HEK293T (cell line): ENCODE measurements around the gene ETFDH.
"Not testable (repeated sequence)": the region's sequence is repeated elsewhere in the genome, so short reads cannot be mapped to it uniquely, and the experiment has no call there.

Source experiments
- CTCF ChIA-PET: fragments of 350-600 bp; formaldehyde crosslinking; extraction: SDS; loops from one replicate; lab custom pipeline; 2021; ENCODE audit warnings: antibody characterized with exemption, inconsistent platforms; lab: Yijun Ruan, JAX
- POLR2A ChIA-PET: fragments of 350-600 bp; formaldehyde crosslinking; extraction: SDS; loops from one replicate; lab custom pipeline; 2020; ENCODE audit warnings: antibody characterized with exemption, inconsistent platforms; lab: Yijun Ruan, JAX
- DNase-seq: peaks from one replicate; pipeline ENCODE4 v3.0.0; 2012; ENCODE audit warnings: mixed read lengths; ENCODE audit errors: extremely low spot score
- ARNT ChIP-seq: fragments of 450-650 bp; IDR thresholded peaks from 2 replicates; pipeline ENCODE4 v1.6.1; 2017; ENCODE audit warnings: mild to moderate bottlenecking
- BHLHE40 ChIP-seq: fragments of 450-650 bp; IDR thresholded peaks from 2 replicates; pipeline ENCODE4 v1.6.1; 2016; ENCODE audit warnings: mild to moderate bottlenecking, moderate library complexity, borderline replicate concordance
- CTBP1 ChIP-seq: fragments of 450-650 bp; IDR thresholded peaks from 2 replicates; pipeline ENCODE4 v1.6.1; 2016; ENCODE audit warnings: borderline replicate concordance
- ELF4 ChIP-seq: fragments of 450-650 bp; IDR thresholded peaks from 2 replicates; pipeline ENCODE4 v1.6.1; 2017; ENCODE audit warnings: antibody characterized with exemption
- FOXA1 ChIP-seq: fragments of 450-650 bp; IDR thresholded peaks from 2 replicates; pipeline ENCODE4 v1.6.1; 2016; ENCODE audit warnings: mild to moderate bottlenecking
- FOXK2 ChIP-seq: fragments of 450-650 bp; IDR thresholded peaks from 2 replicates; pipeline ENCODE4 v1.6.1; 2016; ENCODE audit warnings: mild to moderate bottlenecking
- FOXM1 ChIP-seq: fragments of 450-650 bp; IDR thresholded peaks from 2 replicates; pipeline ENCODE4 v1.6.1; 2017; ENCODE audit warnings: mild to moderate bottlenecking, borderline replicate concordance
- HDGF ChIP-seq: fragments of 450-650 bp; IDR thresholded peaks from 2 replicates; pipeline ENCODE4 v1.6.1; 2017; ENCODE audit warnings: antibody characterized with exemption, borderline replicate concordance
- L3MBTL2 ChIP-seq: fragments of 450-650 bp; conservative IDR thresholded peaks from 2 replicates; pipeline ENCODE4 v1.6.1; 2016; ENCODE audit warnings: mild to moderate bottlenecking
- LEF1 ChIP-seq: fragments of 450-650 bp; IDR thresholded peaks from 2 replicates; pipeline ENCODE4 v1.6.1; 2017; ENCODE audit warnings: mild to moderate bottlenecking, borderline replicate concordance
- NFRKB ChIP-seq: fragments of 450-650 bp; IDR thresholded peaks from 2 replicates; pipeline ENCODE4 v1.6.1; 2016; ENCODE audit warnings: mild to moderate bottlenecking, moderate library complexity
- SP1 ChIP-seq: fragments of 450-650 bp; IDR thresholded peaks from 2 replicates; pipeline ENCODE4 v1.6.1; 2017
- SUZ12 ChIP-seq: fragments of 450-650 bp; IDR thresholded peaks from 2 replicates; pipeline ENCODE4 v1.6.1; 2016; ENCODE audit warnings: mild to moderate bottlenecking
- TARDBP ChIP-seq: fragments of 450-650 bp; IDR thresholded peaks from 2 replicates; pipeline ENCODE4 v1.6.1; 2016
- ZNF384 ChIP-seq: fragments of 450-650 bp; IDR thresholded peaks from 2 replicates; pipeline ENCODE4 v1.6.1; 2016
- TF ChIP-seq, protein P1 (sequence below): fragments of 450-650 bp; IDR thresholded peaks from 2 replicates; pipeline ENCODE4 v1.6.1; 2016

The ETFDH gene

DNA sequence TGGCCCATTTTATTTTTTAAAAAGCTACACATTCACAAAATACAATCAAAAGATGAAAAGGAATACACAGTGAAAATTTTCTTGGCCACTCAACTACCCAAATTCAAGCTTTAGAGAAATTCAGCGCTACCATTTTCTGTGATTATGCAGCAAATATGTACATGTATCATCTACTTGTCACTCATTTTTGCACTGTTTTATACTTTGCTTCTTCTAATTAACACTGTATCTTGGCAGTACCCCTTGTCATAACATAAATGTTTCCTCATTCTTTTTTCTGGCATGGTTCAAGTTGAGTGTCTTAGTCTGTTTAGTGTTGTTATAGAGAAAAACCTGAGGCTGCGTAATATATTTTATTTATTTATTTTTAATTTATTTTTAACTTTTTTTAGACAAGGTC is 66.8 kb downstream of the ETFDH start:
- ChIA-PET CTCF (no interaction called here), POLR2A (no interaction called here)
- no peak for DNase-seq
- TF ChIP-seq LEF1: no peak
- TF ChIP-seq, protein P1, sequence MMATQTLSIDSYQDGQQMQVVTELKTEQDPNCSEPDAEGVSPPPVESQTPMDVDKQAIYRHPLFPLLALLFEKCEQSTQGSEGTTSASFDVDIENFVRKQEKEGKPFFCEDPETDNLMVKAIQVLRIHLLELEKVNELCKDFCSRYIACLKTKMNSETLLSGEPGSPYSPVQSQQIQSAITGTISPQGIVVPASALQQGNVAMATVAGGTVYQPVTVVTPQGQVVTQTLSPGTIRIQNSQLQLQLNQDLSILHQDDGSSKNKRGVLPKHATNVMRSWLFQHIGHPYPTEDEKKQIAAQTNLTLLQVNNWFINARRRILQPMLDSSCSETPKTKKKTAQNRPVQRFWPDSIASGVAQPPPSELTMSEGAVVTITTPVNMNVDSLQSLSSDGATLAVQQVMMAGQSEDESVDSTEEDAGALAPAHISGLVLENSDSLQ: no peak
- no peak for TF ChIP-seq TARDBP
- no peak for TF ChIP-seq BHLHE40
- TF ChIP-seq L3MBTL2: no peak
- TF ChIP-seq ARNT: no peak
- TF ChIP-seq FOXK2: no peak
- TF ChIP-seq NFRKB: no peak
- no peak for TF ChIP-seq HDGF
- TF ChIP-seq FOXA1: no peak
- no peak for TF ChIP-seq FOXM1
- no peak for TF ChIP-seq SP1
- no peak for TF ChIP-seq CTBP1
- no peak for TF ChIP-seq ELF4
- TF ChIP-seq SUZ12: no peak
- no peak for TF ChIP-seq ZNF384

DNA sequence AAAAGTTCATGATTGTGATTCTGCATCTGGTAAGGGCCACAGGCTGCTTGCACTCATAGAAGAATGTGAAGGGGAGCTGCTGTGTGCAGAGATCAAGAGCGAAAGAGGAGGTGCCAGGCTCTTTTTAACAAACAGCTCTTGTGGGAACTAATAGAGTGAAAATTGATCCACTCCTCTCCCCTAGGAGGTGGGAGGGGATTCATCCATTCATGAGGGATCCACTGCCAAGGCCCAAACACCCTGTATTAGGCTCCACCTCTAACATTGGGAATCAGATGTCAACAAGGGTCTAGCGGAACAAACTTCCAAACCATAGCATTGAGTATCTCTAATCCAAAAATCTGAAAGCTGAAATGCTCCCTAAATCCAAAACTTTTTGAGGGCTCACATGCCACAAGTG is 67.5 kb downstream of the ETFDH start:
- ChIA-PET CTCF (no interaction called here), POLR2A (no interaction called here)
- no peak for DNase-seq
- no peak for TF ChIP-seq LEF1
- no peak for TF ChIP-seq SUZ12
- no peak for TF ChIP-seq L3MBTL2
- TF ChIP-seq BHLHE40: no peak
- TF ChIP-seq ELF4: no peak
- TF ChIP-seq FOXA1: no peak
- TF ChIP-seq TARDBP: no peak
- no peak for TF ChIP-seq HDGF
- no peak for TF ChIP-seq FOXM1
- TF ChIP-seq ZNF384: no peak
- no peak for TF ChIP-seq SP1
- TF ChIP-seq FOXK2: no peak
- TF ChIP-seq, protein P1: no peak

DNA sequence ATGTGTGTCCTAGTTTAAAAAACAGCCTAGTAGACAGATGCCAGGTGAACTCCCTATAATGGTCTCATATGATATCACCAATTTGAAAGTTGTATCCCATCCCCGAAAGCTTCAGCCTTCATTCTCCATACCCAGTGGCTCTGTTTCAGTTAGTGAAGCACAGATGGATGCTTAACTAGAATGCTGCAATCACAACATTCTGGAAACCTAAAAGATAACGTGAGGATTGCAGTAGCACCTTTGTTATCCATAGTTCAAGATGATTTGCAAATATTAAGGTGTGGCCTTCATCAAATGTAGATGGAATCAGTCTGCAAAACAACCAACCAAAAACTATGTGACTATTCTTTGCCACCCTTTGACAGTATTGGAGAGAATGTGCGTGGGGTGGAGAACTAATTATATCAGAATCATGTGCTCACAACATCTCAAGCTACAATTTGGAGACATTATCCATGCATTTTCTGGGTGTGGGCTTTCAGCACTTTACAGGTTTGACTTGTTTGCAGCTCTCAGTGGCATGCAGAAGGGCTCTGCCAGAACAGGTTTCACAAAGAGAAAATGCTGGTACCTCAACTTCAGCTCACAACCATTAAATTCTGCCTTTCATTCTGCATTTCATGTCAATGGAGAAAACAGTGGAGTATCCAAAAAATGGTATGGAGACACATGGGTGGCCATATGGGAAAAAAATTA is 69.4 kb downstream of the ETFDH start:
- DNase-seq: no peak
- ChIA-PET POLR2A (no interaction called here), CTCF (no interaction called here)
- no peak for TF ChIP-seq FOXK2
- TF ChIP-seq, protein P1: no peak
- TF ChIP-seq BHLHE40: no peak
- no peak for TF ChIP-seq L3MBTL2
- TF ChIP-seq FOXM1: no peak
- no peak for TF ChIP-seq LEF1
- no peak for TF ChIP-seq CTBP1
- TF ChIP-seq ZNF384: no peak
- TF ChIP-seq SUZ12: no peak
- no peak for TF ChIP-seq TARDBP
- TF ChIP-seq ARNT: no peak
- TF ChIP-seq HDGF: no peak
- no peak for TF ChIP-seq NFRKB
- TF ChIP-seq SP1: no peak

DNA sequence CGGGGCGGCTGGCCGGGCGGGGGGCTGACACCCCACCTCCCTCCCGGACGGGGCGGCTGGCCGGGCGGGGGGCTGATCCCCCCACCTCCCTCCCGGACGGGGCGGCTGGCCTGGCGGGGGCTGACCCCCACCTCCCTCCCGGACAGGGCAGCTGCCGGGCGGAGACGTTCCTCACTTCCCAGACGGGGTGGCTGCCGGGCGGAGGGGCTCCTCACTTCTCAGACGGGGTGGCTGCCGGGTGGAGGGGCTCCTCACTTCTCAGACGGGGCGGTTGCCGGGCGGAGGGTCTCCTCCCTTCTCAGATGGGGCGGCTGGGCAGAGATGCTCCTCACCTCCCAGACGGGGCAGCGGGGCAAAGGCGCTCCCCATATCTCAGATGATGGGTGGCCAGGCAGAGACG is 74.4 kb downstream of the ETFDH start:
- DNase-seq, POLR2A ChIA-PET, CTCF ChIA-PET: not testable (repeated sequence)

DNA sequence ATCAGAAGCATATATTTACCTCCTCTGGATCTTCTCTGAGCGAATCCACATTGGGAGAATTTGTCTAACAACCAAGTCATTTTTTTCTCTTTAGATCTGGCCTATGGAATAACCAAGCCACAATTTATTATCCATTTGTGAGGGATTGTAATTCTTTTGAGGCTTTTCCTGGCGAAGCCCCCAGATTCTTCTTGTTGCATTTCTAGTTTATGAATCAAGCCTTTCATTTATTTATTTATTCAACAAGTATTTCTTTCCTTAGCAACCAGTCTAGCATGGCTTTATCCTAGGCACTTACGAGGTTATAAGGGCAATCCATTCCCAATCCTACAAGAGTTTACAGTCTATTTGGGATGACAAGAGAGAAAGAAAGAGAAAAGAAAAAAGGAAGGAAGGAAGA is 78.3 kb downstream of the ETFDH start:
- POLR2A ChIA-PET: no interaction called here
- no peak for DNase-seq
- no peak for TF ChIP-seq TARDBP
- TF ChIP-seq NFRKB: no peak
- no peak for TF ChIP-seq FOXA1
- TF ChIP-seq, protein P1: no peak
- no peak for TF ChIP-seq SUZ12
- no peak for TF ChIP-seq SP1
- TF ChIP-seq BHLHE40: no peak
- TF ChIP-seq ELF4: no peak
- no peak for TF ChIP-seq LEF1
- no peak for TF ChIP-seq HDGF
- TF ChIP-seq FOXM1: no peak
- no peak for TF ChIP-seq FOXK2
- no peak for TF ChIP-seq ZNF384
- TF ChIP-seq CTBP1: no peak
- TF ChIP-seq ARNT: no peak
- TF ChIP-seq L3MBTL2: no peak
- CTCF ChIA-PET: no interaction called here
